HEK293T (cell line): Measurements from ENCODE around the gene MYO7B.

Experiments
- ARNT ChIP-seq: fragments of 450-650 bp; IDR thresholded peaks from 2 replicates; pipeline ENCODE4 v1.6.1; 2017; ENCODE audit warnings: mild to moderate bottlenecking
- FOXA1 ChIP-seq: fragments of 450-650 bp; IDR thresholded peaks from 2 replicates; pipeline ENCODE4 v1.6.1; 2016; ENCODE audit warnings: mild to moderate bottlenecking
- FOXK2 ChIP-seq: fragments of 450-650 bp; IDR thresholded peaks from 2 replicates; pipeline ENCODE4 v1.6.1; 2016; ENCODE audit warnings: mild to moderate bottlenecking
- SP1 ChIP-seq: fragments of 450-650 bp; IDR thresholded peaks from 2 replicates; pipeline ENCODE4 v1.6.1; 2017
- SUZ12 ChIP-seq: fragments of 450-650 bp; IDR thresholded peaks from 2 replicates; pipeline ENCODE4 v1.6.1; 2016; ENCODE audit warnings: mild to moderate bottlenecking

GRCh38 chr2:127584047-127584446, 48.6 kb downstream of the MYO7B start:
- TF ChIP-seq FOXA1 (no peak), SUZ12 (no peak), SP1 (no peak), FOXK2 (no peak), ARNT (no peak)
